Ascending aorta (tissue), 2 donors: ENCODE data around the gene ZSCAN18. TPM values are rescaled to one million over a fixed set of nuclear protein-coding genes. Genes with fewer than 3 reads are reported as not detected.

ENCODE experiments used
- DNase-seq, 2 donors: peaks; one replicate each; pipeline ENCODE4 v3.0.0-alpha.2; 2019; ENCODE audit warnings: low spot score in 2 of 2
- H3K27ac ChIP-seq, 2 donors: fragments of 200-600 bp; sonication (generic); one replicate each; pipeline ENCODE4 v1.5.1; 2016 to 2017; ENCODE audit warnings: mild to moderate bottlenecking in 1 of 2
- H3K27me3 ChIP-seq: fragments of 200-600 bp; sonication (generic); one replicate; pipeline ENCODE4 v1.5.1; 2017
- H3K36me3 ChIP-seq, 2 donors: fragments of 200-600 bp; sonication (generic); one replicate each; pipeline ENCODE4 v1.5.1; 2016
- H3K4me1 ChIP-seq, 2 donors: fragments of 200-600 bp; sonication (generic); one replicate each; pipeline ENCODE4 v1.5.1; 2016 to 2017; ENCODE audit warnings: mild to moderate bottlenecking in 1 of 2
- H3K4me3 ChIP-seq, 2 donors: fragments of 200-600 bp; sonication (generic); one replicate each; pipeline ENCODE4 v1.5.1; 2016 to 2017; ENCODE audit warnings: mild to moderate bottlenecking in 1 of 2
- H3K9me3 ChIP-seq, 2 donors: fragments of 200-600 bp; sonication (generic); one replicate each; pipeline ENCODE4 v1.5.1; 2016
- intact Hi-C: fragments of 100-400 bp; cut with DNase I; formaldehyde crosslinking; loops from one replicate; pipeline ENCODE4 v1.15.1; 2023
- total RNA-seq: library from RNA; depleted of rRNA; stranded (reverse); fragments of >200 nt; gene quantifications from one replicate; pipeline ENCODE4 v1.1.0, GENCODE V29; 2016
- TF ChIP-seq, protein P1 (sequence below), 3 experiments: fragments of 200-600 bp in 2 of 3; fragments of 450-650 bp in 1 of 3; sonication (generic) in 2 of 3; IDR thresholded peaks; one replicate each; pipeline ENCODE4 v1.5.1; 2016 to 2019; ENCODE audit warnings: antibody characterized with exemption in 3 of 3, mild to moderate bottlenecking in 1 of 3, moderate library complexity in 1 of 3

The ZSCAN18 gene
- total RNA-seq, 1 donor from 2014 or later, result 181 TPM

DNA sequence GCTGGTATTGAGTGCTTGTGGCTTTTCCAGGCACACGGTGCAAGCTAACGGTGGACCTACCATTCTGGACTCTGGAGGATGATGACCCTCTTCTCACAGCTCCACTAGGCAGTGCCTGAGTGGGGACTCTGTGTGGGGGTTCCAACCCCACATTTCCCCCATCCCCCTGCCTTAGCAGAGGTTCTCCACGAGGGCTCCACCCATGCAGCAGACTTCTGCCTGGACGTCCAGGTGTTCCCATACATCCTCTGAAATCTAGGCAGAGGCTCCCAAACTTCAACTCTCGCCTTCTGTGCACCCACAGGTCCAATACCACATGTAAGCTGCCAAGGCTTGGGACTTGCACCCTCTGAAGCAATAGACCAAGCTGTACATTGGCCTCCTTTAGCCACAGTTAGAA lies 25.3 kb upstream of the ZSCAN18 start:
- Histone ChIP-seq H3K27ac (no peak overlapping the region), H3K4me3 (no peak overlapping the region), H3K36me3 (peaks cover 20% of the 10 kb centered on the region in 2 donors), H3K4me1 (no peaks in the 10 kb centered on the region), H3K9me3 (peaks cover 95 to 96% of the 10 kb centered on the region in 2 donors), H3K27me3 (no peaks in the 10 kb centered on the region)
- intact Hi-C loops, result no loop called here
- TF ChIP-seq, protein P1, sequence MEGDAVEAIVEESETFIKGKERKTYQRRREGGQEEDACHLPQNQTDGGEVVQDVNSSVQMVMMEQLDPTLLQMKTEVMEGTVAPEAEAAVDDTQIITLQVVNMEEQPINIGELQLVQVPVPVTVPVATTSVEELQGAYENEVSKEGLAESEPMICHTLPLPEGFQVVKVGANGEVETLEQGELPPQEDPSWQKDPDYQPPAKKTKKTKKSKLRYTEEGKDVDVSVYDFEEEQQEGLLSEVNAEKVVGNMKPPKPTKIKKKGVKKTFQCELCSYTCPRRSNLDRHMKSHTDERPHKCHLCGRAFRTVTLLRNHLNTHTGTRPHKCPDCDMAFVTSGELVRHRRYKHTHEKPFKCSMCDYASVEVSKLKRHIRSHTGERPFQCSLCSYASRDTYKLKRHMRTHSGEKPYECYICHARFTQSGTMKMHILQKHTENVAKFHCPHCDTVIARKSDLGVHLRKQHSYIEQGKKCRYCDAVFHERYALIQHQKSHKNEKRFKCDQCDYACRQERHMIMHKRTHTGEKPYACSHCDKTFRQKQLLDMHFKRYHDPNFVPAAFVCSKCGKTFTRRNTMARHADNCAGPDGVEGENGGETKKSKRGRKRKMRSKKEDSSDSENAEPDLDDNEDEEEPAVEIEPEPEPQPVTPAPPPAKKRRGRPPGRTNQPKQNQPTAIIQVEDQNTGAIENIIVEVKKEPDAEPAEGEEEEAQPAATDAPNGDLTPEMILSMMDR (IDR thresholded peaks at IDR 0.05), result no peak
- DNase-seq, result no peak

DNA sequence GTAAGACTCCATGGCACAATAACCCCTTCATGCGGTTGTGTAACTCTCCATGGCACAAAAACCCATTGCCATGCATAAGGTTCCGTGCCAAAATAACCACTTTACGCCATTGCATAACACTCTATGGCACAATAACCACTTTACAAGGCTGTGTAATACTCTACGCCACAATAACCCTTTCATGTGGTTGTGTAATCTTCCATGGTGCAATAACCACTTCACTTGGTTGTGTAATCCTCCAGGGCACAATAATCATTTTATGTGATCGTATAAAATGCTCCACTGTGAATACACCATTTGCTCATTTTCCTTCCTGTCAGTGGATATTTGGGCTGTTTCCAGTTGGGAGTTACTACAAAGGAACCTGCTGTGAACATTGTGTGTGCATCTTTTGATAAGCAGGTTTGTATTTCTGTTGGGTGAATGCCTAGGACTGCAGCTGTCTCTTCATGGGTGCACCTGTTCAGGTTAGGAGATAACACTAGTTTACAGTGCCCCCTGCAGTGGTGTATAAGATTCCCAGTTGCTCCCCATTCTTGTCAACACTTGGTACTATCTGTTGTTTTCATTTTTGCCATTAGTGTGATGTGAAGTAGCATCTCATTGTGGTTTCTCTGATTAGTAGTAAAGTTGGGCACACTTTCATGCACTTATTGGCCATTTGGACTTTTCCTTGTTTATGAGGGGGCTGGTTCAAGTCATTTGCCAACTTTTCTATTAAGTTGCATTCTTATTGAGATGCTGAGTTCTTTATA lies 21.1 kb upstream of the ZSCAN18 start:
- Histone ChIP-seq H3K27ac (no peak overlapping the region), H3K27me3 (no peaks in the 10 kb centered on the region), H3K9me3 (peaks cover 87 to 91% of the 10 kb centered on the region in 2 donors), H3K36me3 (no peaks in the 10 kb centered on the region), H3K4me3 (no peak overlapping the region), H3K4me1 (no peaks in the 10 kb centered on the region)
- intact Hi-C loops, result no loop called here
- DNase-seq, result no peak
- TF ChIP-seq, protein P1 (IDR thresholded peaks at IDR 0.05), result no peak

DNA sequence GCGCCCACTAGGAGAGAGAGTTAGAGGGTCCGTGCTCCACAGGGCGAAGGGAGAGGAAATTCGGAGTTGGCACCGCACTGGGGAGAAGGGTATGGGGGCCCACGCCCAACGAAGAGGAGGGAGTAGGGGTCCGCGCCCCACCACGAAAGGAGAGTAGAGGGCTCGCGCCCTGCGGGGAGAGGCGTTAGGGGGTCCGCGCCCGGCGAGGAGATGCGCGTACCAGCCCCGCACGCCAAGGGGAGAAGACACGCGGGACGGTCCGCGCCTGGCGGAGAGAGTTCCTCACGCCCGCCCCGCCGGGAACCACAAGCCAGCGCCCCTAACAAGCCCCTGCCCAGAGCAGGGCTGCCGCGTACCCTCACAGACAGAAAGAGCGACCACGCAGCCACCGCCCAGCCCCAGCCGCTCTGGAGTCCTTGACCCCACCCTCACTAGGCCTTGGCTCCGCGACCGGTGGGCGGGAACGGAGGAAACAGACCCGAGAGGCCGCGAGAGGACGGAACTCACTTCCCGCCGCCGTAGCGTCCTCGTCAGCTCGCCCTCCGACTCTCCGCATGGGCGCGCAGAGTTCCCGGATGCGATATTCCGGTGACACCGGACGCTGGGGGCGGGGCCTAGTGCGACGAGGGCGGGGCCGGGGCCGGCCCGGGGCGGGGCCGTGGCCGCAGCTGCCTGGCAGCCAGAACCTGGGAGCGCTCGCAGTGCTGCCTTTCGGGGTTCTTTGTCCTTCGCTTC lies 20.0 kb upstream of the ZSCAN18 start:
- Histone ChIP-seq H3K4me1 (no peaks in the 10 kb centered on the region), H3K27me3 (no peaks in the 10 kb centered on the region), H3K36me3 (no peaks in the 10 kb centered on the region), H3K4me3 (no peak overlapping the region), H3K27ac (no peak overlapping the region), H3K9me3 (peaks cover 82 to 89% of the 10 kb centered on the region in 2 donors)
- DNase-seq, result no peak
- intact Hi-C loops, result no loop called here
- TF ChIP-seq, protein P1 (IDR thresholded peaks at IDR 0.05), result no peak

DNA sequence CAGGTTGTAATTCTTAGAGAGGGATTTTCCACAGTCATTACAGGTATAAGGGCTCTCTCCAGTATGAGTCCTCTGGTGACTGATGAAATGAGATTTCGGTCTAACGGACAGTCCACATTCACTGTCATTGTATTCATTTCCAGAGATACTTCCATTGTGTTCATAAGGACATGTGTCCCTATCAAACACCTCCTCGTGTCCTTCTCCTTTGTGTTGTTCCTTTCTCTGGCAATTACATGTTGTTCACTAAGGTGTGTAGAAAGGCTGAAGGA lies 10.5 kb upstream of the ZSCAN18 start:
- Histone ChIP-seq H3K27ac (no peak overlapping the region), H3K9me3 (peaks cover 72 to 91% of the 10 kb centered on the region in 2 donors), H3K27me3 (no peaks in the 10 kb centered on the region), H3K36me3 (no peaks in the 10 kb centered on the region), H3K4me3 (no peak overlapping the region), H3K4me1 (no peaks in the 10 kb centered on the region)
- DNase-seq, result no peak
- intact Hi-C loops, result no loop called here
- TF ChIP-seq, protein P1 (IDR thresholded peaks at IDR 0.05), result no peak

DNA sequence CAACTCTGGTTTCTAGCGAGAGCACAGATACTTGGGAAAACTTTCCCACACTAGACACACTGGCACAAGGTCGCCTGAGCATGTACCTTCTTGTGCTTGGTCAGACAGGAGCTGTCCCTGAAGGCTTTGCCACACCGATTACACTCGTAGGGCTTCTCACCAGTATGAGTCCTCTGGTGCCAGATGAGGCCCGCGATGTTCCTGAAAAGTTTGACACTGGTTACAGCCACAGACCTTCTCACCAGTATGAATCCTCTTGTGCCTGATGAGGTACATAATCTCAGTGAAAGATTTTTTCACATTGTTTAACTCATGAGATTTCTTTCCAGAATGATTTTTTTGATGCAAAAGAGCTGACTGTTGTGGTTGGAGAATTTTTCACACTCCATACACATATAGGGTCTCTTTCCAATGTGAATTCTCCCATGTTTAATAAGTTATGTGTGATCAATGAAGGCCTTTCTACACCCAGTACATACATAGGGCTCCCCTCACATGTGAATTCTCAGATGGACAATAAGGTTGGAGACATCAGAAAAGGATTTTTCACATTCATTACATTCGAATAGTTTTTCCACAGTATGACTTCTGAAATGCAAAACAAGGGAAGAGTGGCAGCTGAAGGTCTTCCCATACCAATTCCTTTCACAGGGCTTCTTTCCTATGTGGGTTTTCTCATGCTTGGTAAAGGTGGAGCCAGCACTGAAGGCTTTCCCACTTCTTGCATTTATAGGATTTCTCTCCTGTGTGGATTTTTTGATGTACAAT lies 9.9 kb upstream of the ZSCAN18 start:
- no peak for DNase-seq
- Histone ChIP-seq H3K36me3 (no peaks in the 10 kb centered on the region), H3K27ac (no peak overlapping the region), H3K4me3 (no peak overlapping the region), H3K9me3 (peaks cover 72 to 93% of the 10 kb centered on the region in 2 donors), H3K4me1 (no peaks in the 10 kb centered on the region), H3K27me3 (no peaks in the 10 kb centered on the region)
- intact Hi-C loops, result no loop called here
- TF ChIP-seq, protein P1 (IDR thresholded peaks at IDR 0.05), result no peak
